ENCODE data around the gene SEMA3G.

The SEMA3G gene

DNA sequence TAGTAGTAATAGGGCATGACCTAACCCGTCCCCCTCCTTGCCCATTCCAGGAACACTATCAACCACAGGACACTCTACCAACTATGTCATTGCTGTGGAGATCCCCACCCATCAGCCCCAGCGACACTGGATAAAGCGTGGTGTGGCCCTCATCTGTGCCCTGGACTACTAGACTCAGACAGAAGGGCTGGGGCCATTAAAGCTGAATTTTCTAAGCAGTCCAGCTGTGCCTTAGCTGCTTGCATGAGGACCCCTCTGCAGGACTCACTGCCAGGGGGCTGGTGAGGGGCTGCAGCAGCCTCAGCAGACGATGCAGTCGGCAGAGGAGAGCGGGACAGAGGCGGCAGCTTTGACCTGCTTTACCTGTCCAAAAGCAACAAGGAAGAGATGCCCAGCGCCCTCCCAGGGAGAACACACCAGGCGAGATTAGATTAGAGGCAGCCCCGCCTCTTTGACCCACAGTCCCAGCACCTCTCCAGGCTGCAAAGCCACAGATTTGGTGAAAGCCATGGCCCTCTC is 44.6 kb downstream of the SEMA3G start:
- peaks cover 36% of the 10 kb centered on the region for H3K36me3 ChIP-seq (replicated peaks)
- TF ChIP-seq, protein P1, sequence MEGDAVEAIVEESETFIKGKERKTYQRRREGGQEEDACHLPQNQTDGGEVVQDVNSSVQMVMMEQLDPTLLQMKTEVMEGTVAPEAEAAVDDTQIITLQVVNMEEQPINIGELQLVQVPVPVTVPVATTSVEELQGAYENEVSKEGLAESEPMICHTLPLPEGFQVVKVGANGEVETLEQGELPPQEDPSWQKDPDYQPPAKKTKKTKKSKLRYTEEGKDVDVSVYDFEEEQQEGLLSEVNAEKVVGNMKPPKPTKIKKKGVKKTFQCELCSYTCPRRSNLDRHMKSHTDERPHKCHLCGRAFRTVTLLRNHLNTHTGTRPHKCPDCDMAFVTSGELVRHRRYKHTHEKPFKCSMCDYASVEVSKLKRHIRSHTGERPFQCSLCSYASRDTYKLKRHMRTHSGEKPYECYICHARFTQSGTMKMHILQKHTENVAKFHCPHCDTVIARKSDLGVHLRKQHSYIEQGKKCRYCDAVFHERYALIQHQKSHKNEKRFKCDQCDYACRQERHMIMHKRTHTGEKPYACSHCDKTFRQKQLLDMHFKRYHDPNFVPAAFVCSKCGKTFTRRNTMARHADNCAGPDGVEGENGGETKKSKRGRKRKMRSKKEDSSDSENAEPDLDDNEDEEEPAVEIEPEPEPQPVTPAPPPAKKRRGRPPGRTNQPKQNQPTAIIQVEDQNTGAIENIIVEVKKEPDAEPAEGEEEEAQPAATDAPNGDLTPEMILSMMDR (IDR thresholded peaks at IDR 0.05; ENCODE audit: low read depth, low read length, missing control alignments) = no peak
- DNase-seq = no peak
- no peak overlapping the region for H3K27ac ChIP-seq
- in situ Hi-C loops (cut with HindIII; ENCODE audit: low pct_ligation_motif_present, low sequenced_read_pairs) = no loop called here
- no peaks in the 10 kb centered on the region for H3K27me3 ChIP-seq (replicated peaks)
- H3K4me3 ChIP-seq (ENCODE audit: low read depth, low read length) = no peak overlapping the region

DNA sequence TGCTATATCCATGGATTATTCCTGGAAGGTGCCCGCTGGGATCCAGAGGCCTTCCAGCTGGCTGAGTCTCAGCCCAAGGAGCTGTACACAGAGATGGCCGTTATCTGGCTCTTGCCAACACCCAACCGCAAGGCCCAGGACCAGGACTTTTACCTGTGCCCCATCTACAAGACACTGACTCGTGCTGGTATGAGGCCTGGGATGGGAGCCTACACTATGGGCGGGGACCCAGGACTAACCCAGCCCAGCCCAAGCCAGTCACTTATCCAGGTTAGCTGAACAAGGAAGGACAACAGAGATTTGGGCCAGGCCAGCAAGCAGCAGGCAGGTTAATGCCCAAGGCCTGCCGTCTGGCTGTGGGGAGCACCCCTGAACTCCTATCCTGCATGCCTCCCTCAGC is 45.3 kb downstream of the SEMA3G start:
- TF ChIP-seq, protein P1 (IDR thresholded peaks at IDR 0.05; ENCODE audit: low read depth, low read length, missing control alignments) = no peak
- Histone ChIP-seq H3K36me3 (replicated peaks) (peaks cover 31% of the 10 kb centered on the region), H3K4me3 (ENCODE audit: low read depth, low read length) (no peak overlapping the region), H3K27ac (no peak overlapping the region), H3K27me3 (replicated peaks) (no peaks in the 10 kb centered on the region)
- in situ Hi-C loops (cut with HindIII; ENCODE audit: low pct_ligation_motif_present, low sequenced_read_pairs) = no loop called here
- DNase-seq = no peak

DNA sequence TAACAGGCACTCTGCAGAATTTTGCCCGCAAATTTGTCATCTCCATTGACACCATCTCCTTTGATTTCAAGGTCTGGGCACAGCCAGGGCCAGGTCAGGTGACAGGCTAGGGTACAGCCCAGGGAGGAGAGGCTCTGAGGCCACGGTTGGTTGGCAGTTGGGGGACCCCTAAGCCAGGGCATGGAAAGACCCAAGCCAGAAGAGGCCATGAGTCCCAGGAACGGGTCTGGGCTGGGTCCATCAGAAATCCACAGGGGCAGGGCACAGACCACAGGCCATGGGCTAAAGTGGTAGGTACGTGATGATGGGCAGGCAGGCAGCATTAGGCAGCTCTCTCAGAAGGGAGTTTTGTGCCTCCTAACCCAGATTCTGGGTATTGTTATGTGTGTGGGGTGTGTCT is 45.8 kb downstream of the SEMA3G start:
- Histone ChIP-seq H3K27me3 (replicated peaks) (no peaks in the 10 kb centered on the region), H3K36me3 (replicated peaks) (peaks cover 26% of the 10 kb centered on the region), H3K27ac (no peak overlapping the region), H3K4me3 (ENCODE audit: low read depth, low read length) (no peak overlapping the region)
- TF ChIP-seq, protein P1 (IDR thresholded peaks at IDR 0.05; ENCODE audit: low read depth, low read length, missing control alignments) = no peak
- no peak for DNase-seq
- in situ Hi-C loops (cut with HindIII; ENCODE audit: low pct_ligation_motif_present, low sequenced_read_pairs) = no loop called here

DNA sequence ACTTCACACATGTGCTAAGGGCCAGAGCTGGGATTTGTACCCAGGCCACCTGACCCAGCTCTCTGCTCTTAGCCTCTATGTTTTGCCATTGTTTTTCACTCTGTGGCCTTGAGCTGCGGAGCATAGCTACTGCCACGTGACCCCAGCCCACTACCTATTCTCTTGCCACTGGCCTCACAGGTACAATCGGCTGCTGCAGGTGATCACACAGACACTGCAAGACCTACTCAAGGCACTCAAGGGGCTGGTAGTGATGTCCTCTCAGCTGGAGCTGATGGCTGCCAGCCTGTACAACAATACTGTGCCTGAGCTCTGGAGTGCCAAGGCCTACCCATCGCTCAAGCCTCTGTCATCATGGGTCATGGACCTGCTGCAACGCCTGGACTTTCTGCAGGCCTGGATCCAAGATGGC is 46.2 kb downstream of the SEMA3G start:
- Histone ChIP-seq H3K4me3 (ENCODE audit: low read depth, low read length) (no peak overlapping the region), H3K27ac (no peak overlapping the region), H3K27me3 (replicated peaks) (no peaks in the 10 kb centered on the region), H3K36me3 (replicated peaks) (peaks cover 22% of the 10 kb centered on the region)
- TF ChIP-seq, protein P1 (IDR thresholded peaks at IDR 0.05; ENCODE audit: low read depth, low read length, missing control alignments) = no peak
- DNase-seq = no peak
- in situ Hi-C loops (cut with HindIII; ENCODE audit: low pct_ligation_motif_present, low sequenced_read_pairs) = no loop called here

DNA sequence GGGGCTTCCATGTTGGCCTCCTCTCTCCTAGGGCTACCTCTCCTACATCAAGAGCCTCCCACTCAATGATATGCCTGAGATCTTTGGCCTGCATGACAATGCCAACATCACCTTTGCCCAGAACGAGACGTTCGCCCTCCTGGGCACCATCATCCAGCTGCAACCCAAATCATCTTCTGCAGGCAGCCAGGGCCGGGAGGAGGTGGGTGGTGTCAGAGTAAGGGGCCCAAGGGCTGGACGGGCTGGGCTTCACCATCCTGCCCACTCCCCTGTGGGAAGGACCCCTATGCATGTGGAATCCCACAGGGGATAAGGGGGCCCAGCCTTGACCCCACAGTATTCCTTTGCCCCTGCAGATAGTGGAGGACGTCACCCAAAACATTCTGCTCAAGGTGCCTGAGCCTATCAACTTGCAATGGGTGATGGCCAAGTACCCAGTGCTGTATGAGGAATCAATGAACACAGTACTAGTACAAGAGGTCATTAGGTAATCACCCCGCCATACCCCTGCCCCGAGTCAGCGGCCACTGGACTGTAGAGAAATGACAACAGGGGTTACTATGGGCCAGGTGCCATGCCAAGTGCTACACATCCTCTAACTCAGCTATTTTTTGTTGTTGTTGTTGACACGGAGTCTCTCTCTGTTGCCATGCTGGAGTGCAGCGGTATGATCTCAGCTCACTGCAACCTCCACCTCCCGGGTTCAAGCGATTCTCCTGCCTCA is 47.1 kb downstream of the SEMA3G start:
- Histone ChIP-seq H3K27me3 (replicated peaks) (no peaks in the 10 kb centered on the region), H3K36me3 (replicated peaks) (peaks cover 13% of the 10 kb centered on the region), H3K27ac (no peak overlapping the region), H3K4me3 (ENCODE audit: low read depth, low read length) (no peak overlapping the region)
- in situ Hi-C loops (cut with HindIII; ENCODE audit: low pct_ligation_motif_present, low sequenced_read_pairs) = no loop called here
- DNase-seq = no peak
- TF ChIP-seq, protein P1 (IDR thresholded peaks at IDR 0.05; ENCODE audit: low read depth, low read length, missing control alignments) = no peak

Measured in brain microvascular endothelial cell (primary cell).